SK-N-MC (cell line): ENCODE data around the gene CDH15.

Experiments
- DNase-seq: peaks from one replicate; pipeline ENCODE4 v3.0.0-alpha.2; 2011; ENCODE audit warnings: low read depth, low spot score
- H3K27ac ChIP-seq: fragments of 200-600 bp; sonication (generic); 2 replicates; pipeline ENCODE4 v1.5.1; 2016; ENCODE audit warnings: mixed run types
- H3K36me3 ChIP-seq: fragments of 200-600 bp; sonication (generic); 2 replicates; pipeline ENCODE4 v1.6.1; 2017; ENCODE audit warnings: antibody characterized with exemption, low read length, mixed read lengths; ENCODE audit not compliant: insufficient read depth
- H3K4me3 ChIP-seq: fragments of 200-600 bp; sonication (generic); 2 replicates; pipeline ENCODE4 v1.5.1; 2016
- H3K9ac ChIP-seq: fragments of 200-600 bp; sonication (generic); 2 replicates; pipeline ENCODE4 v1.8.0; 2017; ENCODE audit warnings: mixed run types, mixed read lengths; ENCODE audit not compliant: insufficient read length
- H3K9me3 ChIP-seq: fragments of 200-600 bp; sonication (generic); 2 replicates; pipeline ENCODE4 v1.6.1; 2017; ENCODE audit warnings: low read depth, mild to moderate bottlenecking, antibody characterized with exemption, low read length, moderate library complexity, mixed read lengths
- EZH2 ChIP-seq: fragments of 200-600 bp; sonication (generic); IDR thresholded peaks from one replicate; pipeline ENCODE4 v1.6.1; 2017; ENCODE audit warnings: antibody characterized with exemption
- FOXP2 ChIP-seq: optimal IDR thresholded peaks from 2 replicates; pipeline ENCODE3; 2011; ENCODE audit warnings: mild to moderate bottlenecking, moderate library complexity; ENCODE audit not compliant: insufficient read depth; ENCODE audit errors: extremely low read length, control extremely low read depth
- POLR2AphosphoS5 ChIP-seq: IDR thresholded peaks from 2 replicates; pipeline ENCODE4 v1.6.1; 2012; ENCODE audit warnings: mild to moderate bottlenecking, low read depth, low read length, borderline replicate concordance

The CDH15 gene

DNA sequence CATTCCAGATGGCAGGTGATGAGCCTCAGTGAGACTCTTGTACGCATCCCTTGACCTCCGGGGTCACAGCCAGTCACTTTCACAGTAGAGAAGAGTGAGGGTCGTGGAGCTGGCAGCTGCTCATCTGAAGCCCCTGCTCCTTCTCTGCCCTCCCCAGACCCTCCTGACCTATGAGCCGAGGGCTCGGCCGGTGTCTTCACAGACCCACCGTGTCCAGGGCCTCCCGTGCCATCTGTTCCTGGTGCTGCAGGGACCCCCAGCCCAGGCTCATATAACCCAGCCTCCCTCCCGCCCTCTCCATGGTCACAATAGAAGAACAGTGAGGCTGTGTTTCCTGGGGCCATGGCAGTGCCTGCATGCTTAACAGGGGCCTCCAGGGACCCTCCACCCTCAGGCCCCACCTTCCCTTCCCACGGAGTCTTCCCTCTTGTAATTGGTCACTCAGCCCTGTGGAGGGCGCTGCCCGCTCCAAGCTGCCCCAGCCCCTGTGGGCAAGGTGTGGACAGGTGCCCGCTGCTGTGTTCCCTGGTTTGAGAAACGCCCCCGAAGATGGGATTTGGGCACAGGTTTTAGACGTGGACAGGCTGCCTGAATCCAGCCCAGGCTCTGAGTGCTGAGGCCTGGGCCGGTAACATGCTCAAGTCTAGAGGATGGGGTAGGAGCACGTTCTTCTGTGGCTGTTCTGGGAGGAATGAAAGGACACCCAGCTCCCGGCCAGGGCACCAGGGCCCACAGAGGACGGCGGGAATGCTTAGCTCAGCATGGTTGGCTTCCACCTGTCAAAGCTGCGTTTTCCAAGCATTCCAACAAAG lies 39.1 kb upstream of the CDH15 start:
- no peak overlapping the region for H3K4me3 ChIP-seq
- no peaks in the 10 kb centered on the region for H3K9me3 ChIP-seq
- H3K27ac ChIP-seq: no peak overlapping the region
- no peak for DNase-seq
- H3K36me3 ChIP-seq: peaks cover 5% of the 10 kb centered on the region; the same call in 1 of the 2 replicates
- TF ChIP-seq POLR2AphosphoS5 (no peak), FOXP2 (no peak), EZH2 (no peak)
- no peak overlapping the region for H3K9ac ChIP-seq

GRCh38 chr16:89133457-89134127 lies 38.0 kb upstream of the CDH15 start:
- TF ChIP-seq EZH2 (no peak), FOXP2 (no peak), POLR2AphosphoS5 (no peak)
- H3K36me3 ChIP-seq: peaks cover 5% of the 10 kb centered on the region; the same call in 1 of the 2 replicates
- DNase-seq: no peak

GRCh38 chr16:89134269-89134668 lies 37.3 kb upstream of the CDH15 start:
- TF ChIP-seq EZH2 (no peak), POLR2AphosphoS5 (no peak), FOXP2 (no peak)
- no peak overlapping the region for H3K4me3 ChIP-seq
- no peak overlapping the region for H3K9ac ChIP-seq
- peaks cover 5% of the 10 kb centered on the region; the same call in 1 of the 2 replicates for H3K36me3 ChIP-seq
- no peak for DNase-seq
- H3K9me3 ChIP-seq: no peaks in the 10 kb centered on the region
- no peak overlapping the region for H3K27ac ChIP-seq

More at GRCh38 chr16:89133457-89134127, 38.0 kb upstream of the CDH15 start:
- no peak overlapping the region for H3K27ac ChIP-seq
- H3K4me3 ChIP-seq: no peak overlapping the region
- H3K9me3 ChIP-seq: no peaks in the 10 kb centered on the region
- no peak overlapping the region for H3K9ac ChIP-seq

DNA sequence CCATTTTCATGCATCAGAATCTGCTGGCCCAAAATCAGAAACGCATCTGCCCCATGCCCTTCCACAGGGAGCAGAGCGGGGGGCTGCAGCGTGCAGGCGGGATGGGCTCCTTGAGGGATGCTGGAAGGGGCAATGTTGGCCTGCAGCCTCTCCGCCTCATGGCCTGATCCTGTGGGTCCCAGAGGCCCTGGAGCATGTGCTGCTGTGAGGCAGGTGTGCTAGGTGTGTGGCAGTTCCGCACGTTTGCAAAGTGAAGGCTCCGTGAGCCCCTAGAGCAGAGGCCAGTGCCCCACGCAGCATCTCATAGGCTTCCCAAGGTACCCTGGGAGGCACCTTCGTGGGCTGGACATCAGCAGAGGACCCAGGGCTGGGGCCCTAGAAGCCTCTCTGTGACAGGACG lies 36.4 kb upstream of the CDH15 start:
- DNase-seq: no peak
- Histone ChIP-seq H3K4me3 (no peak overlapping the region), H3K9ac (no peak overlapping the region), H3K36me3 (no peaks in the 10 kb centered on the region), H3K9me3 (no peaks in the 10 kb centered on the region), H3K27ac (no peak overlapping the region)
- no peak for TF ChIP-seq EZH2

GRCh38 chr16:89135971-89136765 lies 35.4 kb upstream of the CDH15 start:
- Histone ChIP-seq H3K9ac (no peak overlapping the region), H3K9me3 (no peaks in the 10 kb centered on the region), H3K36me3 (no peaks in the 10 kb centered on the region), H3K27ac (no peak overlapping the region), H3K4me3 (no peak overlapping the region)
- peak; percentile 1 for DNase-seq
- TF ChIP-seq FOXP2: no peak
- no peak for TF ChIP-seq POLR2AphosphoS5
- TF ChIP-seq EZH2: no peak

- H3K9me3 ChIP-seq: no peaks in the 10 kb centered on the region
- DNase-seq: no peak
- no peak overlapping the region for H3K4me3 ChIP-seq
- no peaks in the 10 kb centered on the region for H3K36me3 ChIP-seq
- H3K9ac ChIP-seq: no peak overlapping the region
- TF ChIP-seq FOXP2: no peak
- no peak for TF ChIP-seq EZH2
- no peak for TF ChIP-seq POLR2AphosphoS5
- no peak overlapping the region for H3K27ac ChIP-seq
Observed at GRCh38 chr16:89136931-89137330, 34.6 kb upstream of the CDH15 start.

DNA sequence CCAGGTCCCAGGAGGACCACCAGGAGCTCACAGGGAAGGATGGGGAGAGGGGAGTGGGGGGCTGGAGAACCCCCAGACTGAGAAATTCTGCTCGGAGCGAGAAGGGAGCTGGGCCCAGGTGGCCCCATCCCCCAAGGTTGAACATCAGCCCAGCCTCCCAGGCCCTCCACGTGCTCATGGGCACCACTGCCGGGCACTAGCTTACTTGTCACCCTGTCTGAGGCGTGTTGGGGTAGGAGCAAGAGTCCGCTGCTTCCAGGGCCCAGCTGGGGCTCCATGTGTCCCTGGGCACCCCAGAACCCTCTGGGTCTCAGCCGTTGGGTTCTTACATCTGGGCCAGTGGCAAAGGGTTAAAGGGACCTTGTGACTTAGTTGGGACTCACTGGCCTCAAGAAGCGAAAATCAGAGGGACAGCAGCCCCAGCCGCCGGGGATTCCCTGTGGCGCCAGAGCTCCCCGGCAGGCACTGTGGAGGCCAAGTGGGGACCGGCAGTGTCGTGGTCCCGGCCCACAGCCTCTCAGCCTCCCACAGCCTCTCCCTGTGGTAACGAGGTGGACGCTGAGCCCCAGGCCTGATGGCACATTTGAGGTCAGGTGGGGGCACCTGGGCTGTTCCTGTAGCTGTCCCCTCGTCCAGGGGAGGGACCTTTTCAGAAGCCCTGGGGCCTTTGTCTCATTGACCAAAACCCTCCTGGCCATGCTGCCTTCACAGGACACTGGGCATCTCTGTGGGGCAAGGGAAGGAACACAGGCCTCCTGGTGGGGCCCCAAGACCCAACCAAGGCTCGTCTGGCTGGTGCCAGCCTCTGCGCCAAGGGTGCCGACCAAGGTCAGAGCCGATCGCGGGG lies 33.7 kb upstream of the CDH15 start:
- Histone ChIP-seq H3K9me3 (no peaks in the 10 kb centered on the region), H3K4me3 (no peak overlapping the region), H3K36me3 (no peaks in the 10 kb centered on the region), H3K27ac (no peak overlapping the region), H3K9ac (no peak overlapping the region)
- TF ChIP-seq FOXP2: no peak
- TF ChIP-seq EZH2: no peak
- TF ChIP-seq POLR2AphosphoS5: no peak
- DNase-seq: no peak

DNA sequence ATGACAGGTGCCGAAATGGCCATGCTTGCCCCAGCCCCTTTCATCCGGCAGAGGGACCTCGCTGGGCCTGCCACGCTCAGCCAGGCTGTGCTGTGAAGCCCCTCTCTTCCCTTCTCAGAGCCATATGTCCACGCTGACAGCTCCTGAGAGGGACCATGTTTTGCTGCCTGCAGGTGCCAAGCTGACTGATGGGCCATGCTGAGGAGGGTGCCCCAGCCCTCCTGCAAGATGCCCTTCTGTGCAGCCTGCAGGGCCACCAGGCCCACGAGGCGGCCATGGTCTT lies 33.1 kb upstream of the CDH15 start:
- H3K27ac ChIP-seq: no peak overlapping the region
- H3K9me3 ChIP-seq: no peaks in the 10 kb centered on the region
- TF ChIP-seq POLR2AphosphoS5: no peak
- TF ChIP-seq EZH2: no peak
- no peak for TF ChIP-seq FOXP2
- no peak overlapping the region for H3K9ac ChIP-seq
- H3K36me3 ChIP-seq: no peaks in the 10 kb centered on the region
- no peak overlapping the region for H3K4me3 ChIP-seq
- no peak for DNase-seq
